DMS79 treated with DMSO at 0.1 percent for 48 hours (cell line): ENCODE data around the gene CRB3.
"Not testable (repeated sequence)": the region's sequence is repeated elsewhere in the genome, so short reads cannot be mapped to it uniquely, and the experiment has no call there.

Source experiments
- DNase-seq: peaks from one replicate; lab custom pipeline; 2025; lab: John Stamatoyannopoulos, UW

The CRB3 gene, protein sequence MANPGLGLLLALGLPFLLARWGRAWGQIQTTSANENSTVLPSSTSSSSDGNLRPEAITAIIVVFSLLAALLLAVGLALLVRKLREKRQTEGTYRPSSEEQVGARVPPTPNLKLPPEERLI

DNA sequence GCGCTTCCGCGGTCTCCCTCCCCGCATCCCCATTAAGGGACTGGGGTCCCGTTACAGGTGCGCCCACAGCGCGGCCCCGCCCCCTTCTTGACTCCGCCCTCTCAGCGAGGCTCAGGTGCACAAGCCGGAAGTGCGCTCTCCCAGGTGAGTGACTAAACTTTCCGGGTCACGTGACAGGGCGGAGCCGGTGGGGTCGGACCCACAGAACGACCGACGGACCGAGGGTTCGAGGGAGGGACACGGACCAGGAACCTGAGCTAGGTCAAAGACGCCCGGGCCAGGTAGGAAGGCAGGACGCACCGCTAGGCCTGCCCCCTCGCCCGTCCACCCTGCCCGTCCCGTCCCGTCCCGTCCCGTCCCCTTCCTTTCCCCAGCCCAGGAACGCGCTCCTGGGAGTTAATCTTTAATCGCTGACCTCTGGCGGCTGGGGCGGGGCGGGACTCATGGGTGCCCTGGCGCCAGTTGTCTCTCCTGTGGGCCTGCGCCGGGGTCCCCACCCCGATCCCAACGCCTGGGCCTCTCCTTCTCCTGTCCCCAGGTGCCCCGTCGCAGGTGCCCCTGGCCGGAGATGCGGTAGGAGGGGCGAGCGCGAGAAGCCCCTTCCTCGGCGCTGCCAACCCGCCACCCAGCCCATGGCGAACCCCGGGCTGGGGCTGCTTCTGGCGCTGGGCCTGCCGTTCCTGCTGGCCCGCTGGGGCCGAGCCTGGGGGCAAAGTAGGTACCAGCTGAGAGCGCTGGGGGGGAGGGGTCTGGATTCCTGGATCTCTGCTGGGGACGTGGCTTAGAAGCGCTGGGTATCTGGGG, at the start of gene CRB3:
TSS of gene CRB3 (plus strand) at position 202 of the 804 bp plus-strand sequence. CDS start at position 633, 431 bp downstream.
- peak; percentile 88 for DNase-seq

- DNase-seq = no peak
These were observed 49.1 kb upstream of the CRB3 start for GRCh38 chr19:6414793-6415590.

DNA sequence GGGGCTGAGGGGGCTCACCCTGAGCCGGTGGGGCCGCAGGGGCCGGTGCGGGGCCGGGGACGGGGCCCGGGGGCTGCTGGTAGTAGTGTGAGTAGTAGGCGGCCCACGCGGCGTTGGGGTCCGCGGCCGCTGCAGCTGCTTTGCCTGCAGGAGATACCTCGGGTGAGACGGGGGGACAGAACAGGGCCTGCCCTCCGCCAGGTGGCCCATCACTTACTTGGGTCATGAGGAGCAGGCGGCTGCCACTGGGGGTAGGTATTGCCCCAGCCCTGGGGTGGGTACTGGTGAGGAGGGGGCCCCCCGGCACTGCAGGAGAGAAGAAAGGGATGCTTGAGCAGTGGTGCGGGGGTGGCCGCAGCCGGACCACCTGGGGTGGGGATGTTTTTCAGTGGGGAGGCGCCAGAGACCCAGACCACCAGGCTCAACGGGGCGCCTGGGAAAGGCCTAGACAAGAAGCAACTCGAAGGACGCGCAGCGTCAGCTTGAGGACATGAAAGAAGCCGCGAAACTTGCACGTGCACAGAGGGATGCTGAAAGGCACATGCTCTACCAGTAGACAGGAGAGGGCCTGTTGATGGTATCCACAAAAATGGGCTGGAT, 48.4 kb upstream of the CRB3 start:
- DNase-seq = no peak

DNA sequence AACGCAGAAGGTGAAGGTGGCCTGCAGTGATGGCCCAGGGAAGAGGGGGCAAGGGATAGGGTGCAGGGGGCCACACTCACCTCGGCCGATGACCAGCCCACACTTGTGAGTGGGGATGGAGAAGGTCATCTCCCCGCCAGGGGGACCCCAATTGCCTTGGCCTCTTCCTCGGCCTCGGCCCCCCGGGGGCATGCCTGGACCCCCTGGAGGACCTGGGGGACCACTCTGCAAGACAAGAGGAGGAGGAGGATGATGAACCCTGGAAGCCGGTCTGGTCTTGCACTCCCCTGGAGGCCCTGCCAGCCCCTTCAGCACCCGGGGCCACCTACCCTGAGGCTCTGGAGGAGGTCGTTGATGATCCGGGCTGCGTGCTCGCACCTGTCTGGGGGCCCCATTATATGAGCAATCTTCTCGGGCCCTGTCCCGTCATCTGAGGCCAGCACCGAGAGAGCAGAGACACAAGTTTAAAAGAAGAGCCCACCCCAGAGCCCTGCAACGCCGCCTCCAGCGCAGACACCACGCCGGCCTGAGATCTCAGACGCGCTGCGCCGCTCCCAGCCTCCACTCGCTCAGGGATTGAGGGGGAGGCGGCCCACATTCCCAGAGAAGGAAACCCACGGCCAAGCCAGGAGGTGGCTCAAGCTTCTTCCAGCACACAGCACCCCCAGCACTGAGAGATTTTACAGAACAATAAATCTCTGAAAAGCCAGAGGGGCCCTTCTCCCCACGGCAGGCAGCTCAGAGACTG, 47.2 kb upstream of the CRB3 start:
- no peak for DNase-seq

GRCh38 chr19:6417713-6418561, 46.1 kb upstream of the CRB3 start:
- no peak for DNase-seq

- DNase-seq = no peak
These were observed 45.5 kb upstream of the CRB3 start for GRCh38 chr19:6418562-6418932.

- DNase-seq = no peak
These were observed 42.7 kb upstream of the CRB3 start for GRCh38 chr19:6421075-6422014.

DNA sequence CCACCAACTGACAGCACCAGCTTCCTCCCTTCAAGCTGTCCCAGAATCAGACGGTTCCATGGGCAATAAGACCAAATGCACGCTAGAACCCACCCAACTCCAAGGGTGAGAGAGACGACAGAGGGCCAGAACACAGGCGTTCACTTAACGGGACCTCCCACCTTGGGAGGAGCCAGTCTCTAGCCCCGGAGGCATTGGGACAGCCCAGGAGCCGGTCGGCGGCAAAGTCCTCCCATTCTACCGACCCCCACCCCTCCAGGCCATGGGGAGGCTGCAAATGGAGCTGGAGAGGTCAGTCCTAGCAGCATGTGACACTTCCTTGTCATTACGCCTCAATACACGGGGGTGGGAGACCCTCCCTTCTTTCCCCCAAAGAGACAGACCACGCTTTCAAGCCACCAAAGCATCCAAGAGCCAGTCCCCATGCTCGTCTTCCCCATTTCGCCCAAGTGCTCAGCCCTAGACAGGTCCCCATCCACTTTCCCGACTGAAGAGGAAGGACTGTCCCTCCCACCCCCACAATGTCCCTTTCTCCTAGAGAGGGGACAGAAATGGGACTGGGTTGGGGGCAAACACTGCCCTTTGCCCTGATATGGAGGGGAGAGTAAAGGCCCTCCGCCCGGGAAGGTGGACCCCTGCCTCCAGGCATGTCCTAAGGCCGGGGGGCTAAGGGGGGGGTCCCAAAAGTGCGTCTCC, 40.4 kb upstream of the CRB3 start:
- no peak for DNase-seq

DNA sequence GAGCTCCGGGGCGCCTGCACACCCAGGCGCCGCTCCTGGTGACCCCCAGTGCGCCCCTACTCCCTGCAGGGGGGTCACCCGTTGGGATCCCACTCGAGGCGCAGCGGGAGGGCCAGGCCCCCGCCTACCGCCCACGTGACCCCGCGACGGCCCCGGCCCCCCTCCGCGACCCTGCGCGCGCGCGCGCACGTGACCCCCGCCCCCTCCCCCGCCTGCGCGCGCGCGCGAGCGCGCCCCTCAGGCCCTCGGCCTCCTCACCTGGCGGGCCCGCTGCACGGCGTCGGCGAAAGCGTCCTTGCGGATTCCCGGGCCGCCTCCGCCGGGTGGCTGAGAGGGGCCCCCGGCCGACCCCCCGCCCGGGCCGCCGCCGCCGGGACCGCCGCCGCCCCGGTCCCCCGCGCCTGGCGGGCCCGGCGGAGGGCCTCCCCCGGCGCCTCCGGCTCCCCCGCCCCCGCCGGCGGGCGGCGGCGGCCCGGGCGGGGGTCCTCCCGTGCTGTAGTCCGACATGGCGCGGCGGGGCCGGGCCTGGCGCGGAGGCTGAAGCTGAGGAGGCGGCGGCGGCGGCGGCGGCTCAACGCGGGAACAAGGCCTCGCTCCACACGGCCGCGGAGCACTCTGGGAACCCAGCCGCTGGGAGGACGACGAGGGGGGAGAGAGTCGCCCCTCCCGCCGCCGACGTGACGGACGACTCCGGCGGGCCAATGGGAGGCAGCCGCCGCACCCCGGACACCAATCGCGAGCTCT, 39.7 kb upstream of the CRB3 start, which contains the start of gene KHSRP:
TSS of gene KHSRP (minus strand) at position 617 of the 744 bp plus-strand sequence. CDS start at position 507, 110 bp downstream.
- DNase-seq = no peak

DNA sequence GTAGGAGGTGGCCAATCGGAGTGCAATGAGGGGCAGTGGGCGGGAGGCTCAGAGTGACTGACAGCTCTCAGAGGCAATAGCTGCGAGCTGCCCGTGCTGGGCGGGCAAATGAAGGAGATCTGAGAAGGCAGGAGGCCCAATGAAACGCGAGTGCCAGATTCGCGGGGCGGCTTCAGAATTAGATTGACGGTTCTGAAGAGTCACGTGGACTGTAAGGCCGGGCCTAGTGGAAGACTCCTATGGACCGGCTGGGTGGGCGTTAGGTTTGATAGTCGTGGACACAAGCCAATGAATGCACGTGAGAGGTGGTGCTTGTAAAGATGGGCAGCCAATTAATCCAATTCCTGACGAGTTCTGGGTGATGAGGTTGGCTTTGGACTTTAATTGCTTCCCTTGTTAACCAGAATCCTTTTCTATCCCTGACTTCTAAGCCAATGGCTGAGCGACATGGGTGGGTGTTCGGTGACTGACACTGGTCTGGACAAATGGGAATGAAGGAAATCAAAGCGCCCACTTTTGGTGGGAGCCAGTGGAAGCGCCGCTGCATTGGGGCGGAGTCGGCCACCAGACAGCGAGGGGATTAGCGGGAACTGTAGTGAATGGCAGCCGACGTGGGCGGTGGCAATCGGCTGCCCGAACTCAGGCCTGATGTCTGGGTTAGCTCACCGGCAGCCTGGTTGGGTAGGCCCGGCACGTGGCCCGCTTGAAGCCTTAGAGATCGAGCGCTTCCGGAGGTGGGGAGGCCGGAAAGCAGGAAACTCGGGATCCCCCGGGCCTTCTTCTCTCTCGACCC, 38.9 kb upstream of the CRB3 start:
- peak; percentile 99 for DNase-seq

GRCh38 chr19:6425732-6426620, 38.1 kb upstream of the CRB3 start:
- no peak for DNase-seq

GRCh38 chr19:6427131-6427530, 36.9 kb upstream of the CRB3 start:
- DNase-seq = no peak

DNA sequence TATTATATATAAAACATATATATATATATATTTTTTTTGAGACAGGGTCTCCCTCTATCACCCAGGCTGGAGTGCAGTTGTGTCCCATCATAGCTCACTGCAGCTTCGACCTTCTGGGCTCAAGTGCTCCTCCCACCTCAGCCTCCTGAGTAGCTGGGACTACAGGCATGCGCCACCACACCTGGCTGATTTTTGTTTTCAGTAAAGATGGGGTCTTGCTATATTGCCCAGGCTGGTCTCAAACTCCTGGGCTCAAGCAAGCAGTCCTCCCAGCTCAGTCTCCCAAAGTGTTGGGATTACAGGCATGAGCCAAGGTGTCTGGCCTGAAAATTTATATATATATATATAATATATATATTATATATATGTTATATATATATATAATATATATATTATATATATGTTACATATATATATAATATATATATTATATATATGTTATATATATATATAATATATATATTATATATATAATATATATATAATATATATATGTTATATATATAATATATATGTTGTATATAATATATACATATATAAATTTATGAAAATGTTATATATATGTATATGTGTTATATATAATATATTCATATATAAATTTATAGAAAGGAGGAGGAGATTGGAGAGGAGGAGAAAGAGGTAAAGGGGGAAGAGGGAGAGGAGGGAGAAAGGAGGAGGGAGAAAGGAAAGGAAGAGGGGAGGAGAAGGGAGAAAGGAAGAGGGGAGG, 35.2 kb upstream of the CRB3 start:
- not testable (repeated sequence) for DNase-seq

DNA sequence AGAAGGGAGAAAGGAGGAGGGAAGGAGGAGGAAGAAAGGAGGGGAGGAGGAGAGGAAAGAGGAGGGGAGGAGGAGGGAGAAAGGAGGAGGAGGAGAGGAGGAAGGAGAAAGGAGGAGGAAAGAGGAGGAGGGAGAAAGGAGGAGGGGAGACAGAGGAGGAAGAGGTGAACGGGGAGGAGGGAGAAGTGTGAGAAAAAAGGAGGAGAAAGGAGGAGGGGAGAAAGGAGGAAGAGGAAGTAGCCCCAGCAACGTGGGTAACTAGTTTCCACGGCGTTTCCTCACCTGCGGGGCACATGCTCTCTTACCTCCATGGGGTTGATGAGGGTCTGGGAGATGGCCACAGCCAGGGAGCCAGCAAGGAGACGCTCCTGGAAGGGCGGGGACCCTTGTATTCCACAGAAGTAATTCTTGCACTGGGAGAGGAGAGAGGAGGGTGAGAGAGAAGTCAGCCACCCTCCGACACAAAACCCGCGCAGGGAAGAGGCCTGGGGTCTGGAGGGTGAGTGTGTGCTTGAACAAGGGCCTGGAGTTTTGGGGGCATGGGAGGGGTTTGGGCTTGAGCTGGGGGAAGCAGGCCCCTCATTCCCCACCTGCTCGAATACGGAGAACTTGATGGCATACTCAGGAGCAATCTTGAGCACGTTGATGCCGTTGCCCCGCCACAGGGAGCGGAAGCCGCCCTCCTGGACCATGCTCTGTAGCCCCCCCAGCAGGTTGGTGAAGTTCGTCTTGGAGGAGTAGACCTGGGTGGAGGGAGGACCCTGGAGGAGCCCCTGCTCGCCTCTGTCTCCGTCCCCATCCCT, 34.5 kb upstream of the CRB3 start:
- DNase-seq = no peak

DNA sequence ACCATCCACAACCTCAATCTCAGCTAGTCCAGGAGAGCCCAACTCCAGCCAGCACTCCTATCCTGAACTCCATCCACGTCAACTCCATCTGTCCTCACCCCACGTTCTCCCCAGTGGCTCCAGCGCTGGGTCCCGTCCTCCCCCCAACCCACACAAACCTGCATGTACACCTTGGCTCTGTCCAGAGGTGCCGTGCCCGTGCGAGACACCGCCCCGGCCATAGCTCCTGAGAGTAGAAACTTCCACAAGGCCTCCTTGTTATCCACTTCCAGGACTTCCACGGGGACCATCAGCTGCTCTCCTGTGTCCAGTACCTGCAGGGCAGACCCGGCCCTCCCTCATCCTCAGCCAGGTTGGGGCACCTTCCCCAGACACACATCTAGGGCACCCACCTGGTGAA, 32.2 kb upstream of the CRB3 start:
- no peak for DNase-seq
